ENCODE results near the gene MTARC2.

DNA sequence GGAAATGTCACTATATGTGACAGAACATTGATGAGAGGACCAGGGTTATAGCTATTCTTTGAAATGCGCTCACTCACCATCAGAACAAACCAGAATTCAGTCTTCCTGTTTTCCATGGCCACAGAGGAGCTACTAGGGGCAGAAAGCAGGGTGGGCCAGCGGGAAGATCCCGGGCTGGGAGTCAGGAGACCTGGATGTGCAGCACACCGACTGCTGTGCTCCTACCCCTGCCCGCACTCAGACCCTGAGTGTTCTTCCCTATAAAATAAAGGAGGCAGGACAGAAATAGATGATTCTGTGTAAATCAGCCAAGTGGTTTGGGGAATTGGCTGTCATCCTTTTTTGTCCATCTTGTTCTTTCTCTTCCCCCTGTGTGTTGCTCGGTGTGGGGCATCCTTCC lies 59.6 kb downstream of the MTARC2 start:
- TF ChIP-seq ZNF274 (IDR thresholded peaks at IDR 0.05; ENCODE audit: low read depth, low read length), result no peak
- TF ChIP-seq YY1 (IDR thresholded peaks at IDR 0.05; ENCODE audit: insufficient read depth, insufficient read length), result no peak

Data from NT2/D1 (cell line).